HG02870 (cell line): ENCODE measurements around the gene L1TD1.
"Not testable (repeated sequence)": the region's sequence is repeated elsewhere in the genome, so short reads cannot be mapped to it uniquely, and the experiment has no call there.

ENCODE experiments used
- ATAC-seq: cut with Tn5 transposase; IDR thresholded peaks from one replicate; pipeline ENCODE4 v1.9.1; 2021; ENCODE audit warnings: mild to moderate bottlenecking, moderate library complexity; ENCODE audit not compliant: unreplicated experiment

Gene L1TD1

GRCh38 chr1:62194651-62195544 is at the start of gene L1TD1:
L1TD1 (plus strand) TSS chr1:62194849; CDS start chr1:62206629, 11,780 bp downstream.
- ATAC-seq: no peak

- ATAC-seq: no peak
Observed at GRCh38 chr1:62159940-62160348, 34.7 kb upstream of the L1TD1 start.

GRCh38 chr1:62161711-62162110 is 32.9 kb upstream of the L1TD1 start:
- ATAC-seq: no peak

GRCh38 chr1:62170380-62170779 is 24.3 kb upstream of the L1TD1 start:
- not testable (repeated sequence) for ATAC-seq

- ATAC-seq: no peak
Observed at GRCh38 chr1:62175568-62176179, 19.0 kb upstream of the L1TD1 start.

GRCh38 chr1:62176597-62177312 is 17.9 kb upstream of the L1TD1 start:
- ATAC-seq: no peak

GRCh38 chr1:62177621-62178020 is 17.0 kb upstream of the L1TD1 start:
- no peak for ATAC-seq

GRCh38 chr1:62178372-62178771 is 16.3 kb upstream of the L1TD1 start:
- no peak for ATAC-seq

- not testable (repeated sequence) for ATAC-seq
Observed at GRCh38 chr1:62180054-62180453, 14.6 kb upstream of the L1TD1 start.

GRCh38 chr1:62180639-62181038 is 14.0 kb upstream of the L1TD1 start:
- no peak for ATAC-seq

- no peak for ATAC-seq
Observed at GRCh38 chr1:62181532-62181931, 13.1 kb upstream of the L1TD1 start.

- not testable (repeated sequence) for ATAC-seq
Observed at GRCh38 chr1:62182157-62182556, 12.5 kb upstream of the L1TD1 start.

- ATAC-seq: not testable (repeated sequence)
Observed at GRCh38 chr1:62183164-62184020, 11.3 kb upstream of the L1TD1 start.

GRCh38 chr1:62184336-62184735 is 10.3 kb upstream of the L1TD1 start:
- ATAC-seq: no peak

GRCh38 chr1:62185233-62185632 is 9.4 kb upstream of the L1TD1 start:
- not testable (repeated sequence) for ATAC-seq

GRCh38 chr1:62185677-62186076 is 9.0 kb upstream of the L1TD1 start:
- no peak for ATAC-seq

- ATAC-seq: no peak
Observed at GRCh38 chr1:62187548-62187947, 7.1 kb upstream of the L1TD1 start.

GRCh38 chr1:62188111-62188510 is 6.5 kb upstream of the L1TD1 start:
- ATAC-seq: no peak

- no peak for ATAC-seq
Observed at GRCh38 chr1:62196086-62196690, 1.5 kb downstream of the L1TD1 start.
